ENCODE data around the gene TBC1D3B.
A peak's percentile ranks its signal among the peaks of the same experiment; 100 is the strongest.

The TBC1D3B gene

DNA sequence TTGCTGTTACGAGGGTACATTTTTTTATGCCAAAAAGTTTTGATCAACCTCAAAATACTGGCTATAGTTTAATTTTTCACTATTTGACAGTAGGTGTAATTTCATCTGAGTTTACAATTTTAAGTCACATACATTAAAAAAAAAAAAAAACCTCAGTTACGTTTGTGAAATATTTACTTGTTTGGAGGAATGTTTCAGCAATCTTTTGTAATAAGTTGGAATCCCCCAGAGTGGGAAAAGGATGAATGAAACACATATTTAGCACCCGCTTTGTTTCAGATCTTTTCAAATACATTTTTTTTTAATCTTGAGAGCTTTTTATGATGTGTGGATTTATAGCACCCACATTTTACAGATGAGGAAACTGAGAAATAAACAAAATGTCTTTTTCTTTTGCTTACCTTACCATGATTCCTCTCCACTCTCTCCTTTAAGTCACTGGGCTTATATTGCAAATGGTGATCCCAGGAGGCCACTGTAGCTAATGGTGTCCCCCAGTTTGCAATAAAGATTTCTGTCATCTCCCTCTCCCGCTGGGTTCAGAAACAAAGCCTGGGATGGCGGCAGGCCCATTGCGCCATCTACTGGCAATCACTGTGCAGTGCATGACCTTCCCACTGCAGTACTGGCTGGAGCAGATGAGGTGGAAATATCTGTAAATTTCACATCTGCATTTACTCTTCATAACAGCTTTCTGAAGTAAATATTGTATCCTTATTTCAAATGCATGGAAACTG, 27.7 kb downstream of the TBC1D3B start:
- no peak overlapping the region for H3K4me3 ChIP-seq (ENCODE audit: low read depth, low read length)
- peak; percentile 35 for DNase-seq (ENCODE audit: low read depth)
- TF ChIP-seq, protein P1, sequence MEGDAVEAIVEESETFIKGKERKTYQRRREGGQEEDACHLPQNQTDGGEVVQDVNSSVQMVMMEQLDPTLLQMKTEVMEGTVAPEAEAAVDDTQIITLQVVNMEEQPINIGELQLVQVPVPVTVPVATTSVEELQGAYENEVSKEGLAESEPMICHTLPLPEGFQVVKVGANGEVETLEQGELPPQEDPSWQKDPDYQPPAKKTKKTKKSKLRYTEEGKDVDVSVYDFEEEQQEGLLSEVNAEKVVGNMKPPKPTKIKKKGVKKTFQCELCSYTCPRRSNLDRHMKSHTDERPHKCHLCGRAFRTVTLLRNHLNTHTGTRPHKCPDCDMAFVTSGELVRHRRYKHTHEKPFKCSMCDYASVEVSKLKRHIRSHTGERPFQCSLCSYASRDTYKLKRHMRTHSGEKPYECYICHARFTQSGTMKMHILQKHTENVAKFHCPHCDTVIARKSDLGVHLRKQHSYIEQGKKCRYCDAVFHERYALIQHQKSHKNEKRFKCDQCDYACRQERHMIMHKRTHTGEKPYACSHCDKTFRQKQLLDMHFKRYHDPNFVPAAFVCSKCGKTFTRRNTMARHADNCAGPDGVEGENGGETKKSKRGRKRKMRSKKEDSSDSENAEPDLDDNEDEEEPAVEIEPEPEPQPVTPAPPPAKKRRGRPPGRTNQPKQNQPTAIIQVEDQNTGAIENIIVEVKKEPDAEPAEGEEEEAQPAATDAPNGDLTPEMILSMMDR (IDR thresholded peaks at IDR 0.05; ENCODE audit: low read depth, low read length, missing control alignments), result peak; percentile 98

DNA sequence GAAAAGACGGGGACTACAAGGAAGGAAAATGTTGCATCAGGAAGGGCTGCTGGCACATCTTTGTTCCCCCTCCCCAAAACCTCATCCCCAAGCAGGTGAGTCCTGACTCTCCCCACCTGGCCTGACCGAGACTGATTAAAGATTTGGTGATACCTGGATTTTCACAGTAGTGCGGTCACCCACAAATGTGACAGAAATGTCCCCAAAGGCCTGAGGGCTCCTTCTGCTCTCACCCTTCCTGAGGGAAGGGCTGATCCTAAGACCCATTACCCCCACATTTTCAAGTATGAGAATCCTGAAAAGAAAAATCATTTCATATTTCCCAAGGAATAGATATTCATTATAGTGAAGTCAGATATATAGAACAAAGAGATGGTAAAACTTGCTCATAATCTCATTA, 28.8 kb downstream of the TBC1D3B start:
- no peak for DNase-seq (ENCODE audit: low read depth)
- TF ChIP-seq, protein P1 (IDR thresholded peaks at IDR 0.05; ENCODE audit: low read depth, low read length, missing control alignments), result no peak
- no peak overlapping the region for H3K4me3 ChIP-seq (ENCODE audit: low read depth, low read length)

DNA sequence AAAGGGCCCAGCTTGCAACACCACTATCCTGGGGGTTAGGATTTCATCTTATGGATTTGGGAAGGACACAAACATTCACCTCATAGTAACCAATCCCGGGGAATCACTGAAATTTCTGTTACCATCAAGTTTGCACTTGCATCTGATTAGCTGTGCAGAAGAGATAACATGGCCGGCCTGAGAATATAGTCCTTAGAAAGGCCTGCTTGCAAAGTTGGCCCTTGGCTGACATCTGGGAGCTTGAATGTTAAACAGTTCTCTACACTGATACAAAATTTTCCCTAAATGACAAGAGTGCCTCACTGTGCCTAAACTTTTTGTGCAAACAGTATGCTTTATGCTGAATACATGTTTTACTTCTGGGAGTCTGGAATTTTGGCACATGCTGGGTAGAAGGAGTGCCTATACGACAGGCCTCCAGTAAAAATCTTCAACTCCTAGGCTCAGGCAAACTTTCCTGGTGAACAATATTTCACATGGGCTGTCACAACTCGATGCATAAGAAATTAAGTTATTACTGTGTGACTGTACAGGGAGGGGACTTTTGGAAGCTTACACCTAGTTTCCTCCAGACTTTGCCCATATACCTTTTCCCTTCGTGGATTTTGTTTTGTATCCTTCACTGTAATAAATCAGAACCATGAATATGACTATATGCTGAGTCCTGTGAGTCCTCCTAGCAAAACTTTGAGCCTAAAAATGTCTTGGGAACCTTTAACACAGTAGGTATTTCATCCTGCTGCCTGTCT, 31.3 kb downstream of the TBC1D3B start:
- DNase-seq (ENCODE audit: low read depth), result no peak
- TF ChIP-seq, protein P1 (IDR thresholded peaks at IDR 0.05; ENCODE audit: low read depth, low read length, missing control alignments), result no peak
- H3K4me3 ChIP-seq (ENCODE audit: low read depth, low read length), result no peak overlapping the region

DNA sequence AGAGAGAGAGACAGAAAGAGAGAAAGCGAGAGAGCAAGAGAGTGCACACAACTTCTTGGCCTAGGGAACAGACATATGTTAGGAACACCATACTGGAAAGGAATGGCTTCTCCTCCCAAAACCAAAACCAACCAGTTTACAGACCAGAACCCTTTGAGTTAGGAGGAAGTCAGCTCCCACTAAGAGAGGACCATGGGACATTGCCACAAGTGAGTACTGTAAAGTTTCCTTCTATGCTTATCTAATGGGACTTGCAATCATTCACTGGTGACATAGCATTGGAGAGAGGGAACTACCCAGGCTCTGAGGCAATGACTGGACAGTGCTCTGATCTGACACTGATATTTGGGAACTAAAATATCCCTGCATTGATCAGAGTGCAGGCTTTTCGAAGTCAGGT, 32.4 kb downstream of the TBC1D3B start:
- TF ChIP-seq, protein P1 (IDR thresholded peaks at IDR 0.05; ENCODE audit: low read depth, low read length, missing control alignments), result no peak
- DNase-seq (ENCODE audit: low read depth), result no peak
- H3K4me3 ChIP-seq (ENCODE audit: low read depth, low read length), result no peak overlapping the region

DNA sequence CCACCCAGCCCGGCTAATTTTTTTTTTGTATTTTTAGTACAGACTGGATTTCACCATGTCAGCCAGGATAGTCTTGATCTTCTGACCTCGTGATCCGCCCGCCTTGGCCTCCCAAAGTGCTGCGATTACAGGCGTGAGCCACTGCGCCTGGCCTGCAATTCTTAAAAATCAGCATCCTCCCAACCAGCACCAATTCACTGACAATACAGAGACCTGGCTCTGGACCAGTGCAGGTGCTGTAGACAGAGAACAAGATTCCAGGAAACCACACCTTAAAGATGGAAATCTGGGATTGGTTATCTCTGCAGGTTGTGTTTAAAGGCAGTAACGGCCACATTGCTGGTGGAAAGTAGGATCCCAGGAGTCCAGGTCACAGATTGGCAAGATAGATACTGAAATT, 33.6 kb downstream of the TBC1D3B start:
- TF ChIP-seq, protein P1 (IDR thresholded peaks at IDR 0.05; ENCODE audit: low read depth, low read length, missing control alignments), result no peak
- H3K4me3 ChIP-seq (ENCODE audit: low read depth, low read length), result no peak overlapping the region
- no peak for DNase-seq (ENCODE audit: low read depth)

DNA sequence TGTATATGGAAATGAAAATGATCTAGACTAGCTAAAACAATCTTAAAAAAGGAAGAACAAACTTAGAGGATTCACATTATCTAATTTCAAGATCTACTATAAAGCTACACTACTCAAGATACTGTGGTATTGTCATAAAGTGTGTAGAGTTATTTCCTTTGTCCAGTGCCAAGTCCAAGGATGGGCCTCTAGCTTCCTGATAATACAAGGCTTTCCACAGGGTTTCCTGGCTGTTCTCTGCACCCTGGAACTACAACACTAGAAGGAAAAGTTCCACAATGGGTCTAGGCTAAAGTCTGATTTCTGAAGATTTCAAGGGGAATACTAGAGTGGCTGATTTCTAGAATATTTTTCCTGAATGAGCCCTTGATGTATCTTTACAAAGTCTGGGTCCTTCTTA, 34.2 kb downstream of the TBC1D3B start:
- TF ChIP-seq, protein P1 (IDR thresholded peaks at IDR 0.05; ENCODE audit: low read depth, low read length, missing control alignments), result no peak
- no peak for DNase-seq (ENCODE audit: low read depth)
- no peak overlapping the region for H3K4me3 ChIP-seq (ENCODE audit: low read depth, low read length)
